ENCODE data around the gene CPT1C.

CPT1C gene

DNA sequence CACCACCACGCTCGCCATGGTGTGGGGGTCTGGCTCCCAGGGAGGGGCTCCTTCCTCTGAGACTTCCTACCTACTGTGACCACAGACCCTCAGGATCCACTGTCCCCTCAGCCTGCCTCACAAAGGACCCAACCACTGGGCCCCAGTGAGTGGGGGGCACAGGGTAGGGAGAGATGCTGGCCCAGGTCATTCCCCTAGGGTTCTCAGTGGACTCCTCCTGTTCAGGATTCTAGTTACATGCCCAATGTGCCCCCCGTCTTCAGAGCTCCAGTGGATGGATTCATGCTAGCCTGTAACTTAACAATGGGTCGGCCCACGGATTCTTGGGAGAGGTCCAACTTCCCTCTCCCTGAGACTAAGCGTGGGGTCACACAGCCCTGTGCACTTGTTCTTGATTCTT is 72.3 kb downstream of the CPT1C start, which contains the start of gene TSKS:
TSS of gene TSKS (minus strand) at position 77 of the 400 bp plus-strand sequence. CDS start at position 18, 59 bp downstream.
- peaks cover 16% of the 10 kb centered on the region; the same call in 1 of the 2 replicates for H3K4me1 ChIP-seq (ENCODE audit: control insufficient read depth, insufficient read depth, low read length)
- H3K27ac ChIP-seq (ENCODE audit: low read depth, low read length), result no peak within 1 kb of the TSS
- no peaks in the 10 kb centered on the region for H3K9me3 ChIP-seq (ENCODE audit: control insufficient read depth, insufficient read depth, low read length)
- H3K9ac ChIP-seq (ENCODE audit: low read depth, low read length), result no peak within 1 kb of the TSS
- H3K4me3 ChIP-seq (ENCODE audit: low read depth, low read length), result no peak within 1 kb of the TSS
- H3K36me3 ChIP-seq (ENCODE audit: control insufficient read depth, insufficient read depth, low read length), result no peaks in the 10 kb centered on the region
- no peaks in the 10 kb centered on the region for H3K27me3 ChIP-seq (ENCODE audit: control insufficient read depth, insufficient read depth, low read length)
